Sigmoid colon (tissue), 7 donors: ENCODE results near the gene CRNKL1. TPM values are rescaled to one million over a fixed set of nuclear protein-coding genes. Genes with fewer than 3 reads are reported as not detected.

Source experiments
- DNase-seq: peaks from one replicate; pipeline ENCODE4 v3.0.0-alpha.2; 2019
- H3K27ac ChIP-seq, 4 donors: fragments of 200-600 bp; sonication (generic); one replicate each; pipeline ENCODE4 v1.5.1; 2016 to 2019; ENCODE audit warnings: mild to moderate bottlenecking in 1 of 4
- H3K27me3 ChIP-seq, 3 donors: fragments of 200-600 bp; sonication (generic); one replicate each; pipeline ENCODE4 v1.5.1; 2019; ENCODE audit warnings: mild to moderate bottlenecking in 1 of 3
- H3K36me3 ChIP-seq, 4 donors: fragments of 200-600 bp; sonication (generic); one replicate each; pipeline ENCODE4 v1.5.1; 2016 to 2019
- H3K4me1 ChIP-seq, 4 donors: fragments of 200-600 bp; sonication (generic); one replicate each; pipeline ENCODE4 v1.5.1; 2017 to 2019
- H3K4me3 ChIP-seq, 4 donors: fragments of 200-600 bp; sonication (generic); one replicate each; pipeline ENCODE4 v1.5.1; 2017 to 2019; ENCODE audit warnings: mild to moderate bottlenecking in 2 of 4, moderate library complexity in 1 of 4
- H3K9me3 ChIP-seq, 4 donors: fragments of 200-600 bp in 3 of 4; sonication (generic) in 3 of 4; one replicate each; pipeline versions ENCODE4 v1.5.1 to v1.6.1; 2013 to 2019
- EP300 ChIP-seq, 4 donors: sonication (generic); formaldehyde crosslinking; IDR thresholded peaks; one replicate each; pipeline ENCODE4 v1.6.1; 2017; ENCODE audit warnings: antibody characterized with exemption in 4 of 4
- POLR2A ChIP-seq, 2 donors: fragments of 450-650 bp; IDR thresholded peaks; one replicate each; pipeline ENCODE4 v1.6.1; 2016; ENCODE audit warnings: antibody characterized with exemption in 2 of 2, mild to moderate bottlenecking in 2 of 2, moderate library complexity in 2 of 2
- POLR2AphosphoS5 ChIP-seq, 4 donors: sonication (generic); formaldehyde crosslinking; IDR thresholded peaks; one replicate each; pipeline ENCODE4 v1.6.1; 2017; ENCODE audit warnings: antibody characterized with exemption in 4 of 4
- WGBS, 2 donors: extraction: QIAGEN DNeasy Blood & Tissue Kit; methylation state at CpG; one replicate each; pipeline ENCODE4 v1.1.7; 2013; 5-methylcytosine and 5-hydroxymethylcytosine counted together
- intact Hi-C: fragments of 100-400 bp; cut with DNase I; formaldehyde crosslinking; loops from one replicate; pipeline ENCODE4 v1.15.1; 2023
- polyA plus RNA-seq, 3 donors: library from polyadenylated mRNA; stranded (reverse); fragments of 200-250 nt; gene quantifications; one replicate each; pipeline ENCODE4 v1.2.3, GENCODE V29; 2013
- total RNA-seq, 4 donors: library from RNA; depleted of rRNA; stranded (reverse); fragments of >200 nt; gene quantifications; one replicate each; pipeline ENCODE4 v1.1.0, GENCODE V29; 2016
- TF ChIP-seq, protein P1 (sequence below), 4 experiments: fragments of 450-650 bp in 3 of 4; fragments of 200-600 bp in 1 of 4; IDR thresholded peaks; one replicate each; pipeline ENCODE4 v1.5.1; 2016 to 2019; ENCODE audit warnings: antibody characterized with exemption in 4 of 4, mild to moderate bottlenecking in 3 of 4, moderate library complexity in 2 of 4
- donor health status: healthy with polysubstance abuse.
- donor health status: Bipolar disorder and iron deficiency.
- donor health status: healthy.

CRNKL1 gene
- total and polyA plus RNA-seq, 7 donors: 9.0 to 29.1 (median 19.9) TPM

DNA sequence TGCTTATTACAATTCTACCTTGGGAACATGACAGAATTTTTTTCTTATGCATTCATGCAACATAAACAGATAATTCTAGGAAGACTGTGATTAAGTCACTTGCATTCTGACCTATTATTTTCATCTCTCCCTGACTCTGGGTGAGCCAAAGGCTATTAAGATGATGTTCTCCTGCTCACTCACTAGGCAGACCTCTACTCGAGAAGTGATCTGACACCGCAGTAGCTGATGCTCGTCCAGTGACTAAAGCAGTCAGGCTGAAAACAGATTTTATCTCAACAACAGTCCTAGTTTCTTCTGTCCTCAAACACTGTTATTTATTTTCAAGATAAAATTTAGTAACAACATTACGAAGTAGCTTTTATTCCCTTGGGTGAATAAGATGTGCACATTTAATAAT, 17.8 kb downstream of the CRNKL1 start:
- no peak for DNase-seq
- Histone ChIP-seq H3K27me3 (no peaks in the 10 kb centered on the region), H3K27ac (peak overlapping the region in 1 of 4 donors; percentile 20), H3K36me3 (peaks cover 29 to 100% (median 49%) of the 10 kb centered on the region in 4 donors), H3K9me3 (no peaks in the 10 kb centered on the region), H3K4me3 (no peak overlapping the region), H3K4me1 (peaks cover 0 to 9% (median 0%) of the 10 kb centered on the region in 4 donors)
- WGBS, 2 donors: 92 to 93% methylated on average over 4 of the region's 4 CpGs
- intact Hi-C loops: no loop called here
- TF ChIP-seq POLR2A (IDR thresholded peaks at IDR 0.05) (no peak), EP300 (IDR thresholded peaks at IDR 0.05) (no peak), POLR2AphosphoS5 (IDR thresholded peaks at IDR 0.05) (no peak)
- TF ChIP-seq, protein P1, sequence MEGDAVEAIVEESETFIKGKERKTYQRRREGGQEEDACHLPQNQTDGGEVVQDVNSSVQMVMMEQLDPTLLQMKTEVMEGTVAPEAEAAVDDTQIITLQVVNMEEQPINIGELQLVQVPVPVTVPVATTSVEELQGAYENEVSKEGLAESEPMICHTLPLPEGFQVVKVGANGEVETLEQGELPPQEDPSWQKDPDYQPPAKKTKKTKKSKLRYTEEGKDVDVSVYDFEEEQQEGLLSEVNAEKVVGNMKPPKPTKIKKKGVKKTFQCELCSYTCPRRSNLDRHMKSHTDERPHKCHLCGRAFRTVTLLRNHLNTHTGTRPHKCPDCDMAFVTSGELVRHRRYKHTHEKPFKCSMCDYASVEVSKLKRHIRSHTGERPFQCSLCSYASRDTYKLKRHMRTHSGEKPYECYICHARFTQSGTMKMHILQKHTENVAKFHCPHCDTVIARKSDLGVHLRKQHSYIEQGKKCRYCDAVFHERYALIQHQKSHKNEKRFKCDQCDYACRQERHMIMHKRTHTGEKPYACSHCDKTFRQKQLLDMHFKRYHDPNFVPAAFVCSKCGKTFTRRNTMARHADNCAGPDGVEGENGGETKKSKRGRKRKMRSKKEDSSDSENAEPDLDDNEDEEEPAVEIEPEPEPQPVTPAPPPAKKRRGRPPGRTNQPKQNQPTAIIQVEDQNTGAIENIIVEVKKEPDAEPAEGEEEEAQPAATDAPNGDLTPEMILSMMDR (IDR thresholded peaks at IDR 0.05): no peak

DNA sequence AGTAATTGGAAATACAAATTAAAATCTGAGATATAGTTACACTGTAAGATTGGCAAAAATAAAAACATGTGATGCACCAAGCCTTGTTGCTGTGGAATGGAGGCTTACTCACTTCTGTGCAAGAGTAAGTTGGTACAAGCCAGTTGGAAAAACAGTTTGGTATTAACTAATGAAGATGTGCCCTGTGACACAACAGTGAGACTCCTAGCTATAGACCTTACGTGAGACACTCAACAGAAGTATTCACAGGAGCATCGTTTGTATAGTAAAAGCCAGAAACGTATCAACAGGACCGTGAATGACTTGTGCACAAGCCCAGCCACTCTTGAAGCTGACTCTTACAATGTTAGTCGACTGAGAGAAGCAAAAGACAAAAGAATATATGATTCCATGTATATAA, 20.5 kb downstream of the CRNKL1 start:
- no peak overlapping the region for H3K27ac ChIP-seq
- no peaks in the 10 kb centered on the region for H3K9me3 ChIP-seq
- H3K4me1 ChIP-seq: no peaks in the 10 kb centered on the region
- no peak for TF ChIP-seq POLR2AphosphoS5 (IDR thresholded peaks at IDR 0.05)
- no peak for TF ChIP-seq POLR2A (IDR thresholded peaks at IDR 0.05)
- TF ChIP-seq, protein P1 (IDR thresholded peaks at IDR 0.05): no peak
- DNase-seq: no peak
- H3K4me3 ChIP-seq: no peak overlapping the region
- intact Hi-C loops: no loop called here
- H3K36me3 ChIP-seq: peaks cover 11 to 100% (median 36%) of the 10 kb centered on the region in 4 donors
- H3K27me3 ChIP-seq: no peaks in the 10 kb centered on the region
- WGBS, 2 donors: 84 to 88% methylated on average over 5 of the region's 5 CpGs

DNA sequence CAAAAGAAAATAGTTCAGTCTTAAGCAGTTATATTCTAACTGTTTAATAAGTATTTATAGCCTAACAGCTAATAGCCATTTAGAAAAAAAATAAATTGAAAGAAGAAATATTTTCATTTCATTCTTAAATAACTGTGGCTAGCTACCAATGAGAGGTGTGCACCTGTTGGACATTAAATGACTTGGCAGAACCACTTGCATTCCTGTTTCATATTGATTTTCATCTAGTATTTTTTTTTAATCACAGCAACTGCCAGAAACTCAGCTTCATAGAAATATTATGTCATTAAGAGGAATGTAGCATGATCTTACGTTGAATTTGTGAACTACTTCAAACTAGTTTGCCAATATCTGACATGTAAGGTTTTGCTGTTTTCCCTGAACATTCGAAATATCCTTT, 25.0 kb downstream of the CRNKL1 start:
- intact Hi-C loops: no loop called here
- peaks cover 0 to under 1% (median 0%) of the 10 kb centered on the region in 4 donors for H3K4me1 ChIP-seq
- no peaks in the 10 kb centered on the region for H3K27me3 ChIP-seq
- WGBS, 2 donors: 92 to 93% methylated on average over 2 of the region's 2 CpGs
- no peak overlapping the region for H3K4me3 ChIP-seq
- TF ChIP-seq EP300 (IDR thresholded peaks at IDR 0.05) (no peak), POLR2AphosphoS5 (IDR thresholded peaks at IDR 0.05) (no peak), POLR2A (IDR thresholded peaks at IDR 0.05) (no peak)
- TF ChIP-seq, protein P1 (IDR thresholded peaks at IDR 0.05): no peak
- peaks cover 0 to 82% (median 11%) of the 10 kb centered on the region in 4 donors for H3K36me3 ChIP-seq
- no peaks in the 10 kb centered on the region for H3K9me3 ChIP-seq
- DNase-seq: no peak
- H3K27ac ChIP-seq: no peak overlapping the region

DNA sequence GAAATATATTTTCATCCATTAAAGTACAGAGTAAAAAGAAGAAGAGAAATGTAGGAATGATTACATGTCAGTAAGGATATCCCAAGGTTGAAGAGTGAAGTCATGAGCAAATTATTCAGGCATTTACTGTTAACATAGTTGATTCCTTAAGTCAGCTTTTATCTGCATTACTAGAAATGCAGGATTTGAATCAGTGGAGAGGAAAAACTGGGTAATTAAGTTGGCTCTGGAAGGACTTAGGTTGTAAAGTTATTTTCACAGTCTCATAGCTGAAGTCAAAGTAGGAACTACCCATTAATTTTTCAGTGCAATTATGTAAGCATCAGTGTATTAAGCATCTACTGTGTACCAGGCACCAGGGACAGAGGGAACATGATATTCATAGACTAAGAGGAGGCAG, 27.3 kb downstream of the CRNKL1 start:
- DNase-seq: no peak
- H3K27me3 ChIP-seq: no peaks in the 10 kb centered on the region
- intact Hi-C loops: no loop called here
- no peaks in the 10 kb centered on the region for H3K9me3 ChIP-seq
- peaks cover 0 to 58% (median 6%) of the 10 kb centered on the region in 4 donors for H3K36me3 ChIP-seq
- no peak overlapping the region for H3K4me3 ChIP-seq
- no peak for TF ChIP-seq POLR2AphosphoS5 (IDR thresholded peaks at IDR 0.05)
- TF ChIP-seq POLR2A (IDR thresholded peaks at IDR 0.05): no peak
- TF ChIP-seq, protein P1 (IDR thresholded peaks at IDR 0.05): no peak
- no peak for TF ChIP-seq EP300 (IDR thresholded peaks at IDR 0.05)
- peaks cover 0 to 16% (median 11%) of the 10 kb centered on the region in 4 donors for H3K4me1 ChIP-seq
- no peak overlapping the region for H3K27ac ChIP-seq

DNA sequence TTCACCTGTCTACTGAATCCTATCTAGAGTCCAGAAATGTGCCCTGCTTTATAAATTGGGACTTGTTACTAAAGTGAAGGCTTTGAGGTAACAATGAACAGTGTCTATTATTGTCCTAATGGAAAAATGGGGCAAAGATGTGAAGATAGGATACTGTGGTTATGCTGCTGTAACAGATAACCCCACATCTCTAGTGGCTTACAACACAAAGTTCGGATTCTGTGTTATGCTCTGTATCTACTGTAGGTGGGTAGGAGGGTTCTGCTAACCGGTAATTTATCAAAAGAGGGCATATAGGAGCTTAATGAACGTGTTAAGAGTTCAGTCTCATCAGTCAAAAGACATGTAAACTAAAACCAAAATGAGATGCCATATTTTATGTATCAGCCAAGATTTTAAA, 28.9 kb downstream of the CRNKL1 start:
- H3K4me1 ChIP-seq: peaks cover 0 to 29% (median 25%) of the 10 kb centered on the region in 4 donors
- H3K36me3 ChIP-seq: peaks cover 0 to 43% (median 6%) of the 10 kb centered on the region in 4 donors
- intact Hi-C loops: no loop called here
- H3K4me3 ChIP-seq: no peak overlapping the region
- TF ChIP-seq POLR2A (IDR thresholded peaks at IDR 0.05): no peak
- TF ChIP-seq, protein P1 (IDR thresholded peaks at IDR 0.05): no peak
- no peak for TF ChIP-seq EP300 (IDR thresholded peaks at IDR 0.05)
- no peak for TF ChIP-seq POLR2AphosphoS5 (IDR thresholded peaks at IDR 0.05)
- no peak overlapping the region for H3K27ac ChIP-seq
- no peaks in the 10 kb centered on the region for H3K27me3 ChIP-seq
- WGBS, 2 donors: 96% methylated on average over 3 of the region's 3 CpGs
- DNase-seq: no peak
- H3K9me3 ChIP-seq: no peaks in the 10 kb centered on the region
